HEK293 (cell line): Measurements from ENCODE around the gene ISOC2.

Experiments used
- ATF2 ChIP-seq: fragments of 450-650 bp; formaldehyde crosslinking; IDR thresholded peaks from 2 replicates; pipeline ENCODE4 v1.5.1; 2016; ENCODE audit warnings: missing biosample characterization, missing genetic modification characterization, low read depth
- BCL11A ChIP-seq: fragments of 450-650 bp; formaldehyde crosslinking; IDR thresholded peaks from 2 replicates; pipeline ENCODE4 v1.5.1; 2016; ENCODE audit warnings: low read depth, missing biosample characterization, missing genetic modification characterization
- GLIS1 ChIP-seq: fragments of 450-650 bp; formaldehyde crosslinking; IDR thresholded peaks from 2 replicates; pipeline ENCODE4 v1.5.1; 2016; ENCODE audit warnings: missing biosample characterization, missing genetic modification characterization
- GLIS2 ChIP-seq: fragments of 450-650 bp; formaldehyde crosslinking; IDR thresholded peaks from 2 replicates; pipeline ENCODE4 v1.5.1; 2016; ENCODE audit warnings: missing biosample characterization, missing genetic modification characterization
- HOXD13 ChIP-seq: sonication (generic); formaldehyde crosslinking; IDR thresholded peaks from 2 replicates; pipeline ENCODE4 v1.8.0; 2022; ENCODE audit warnings: missing genetic modification reagents, borderline replicate concordance
- INSM2 ChIP-seq: fragments of 450-650 bp; formaldehyde crosslinking; IDR thresholded peaks from 2 replicates; pipeline ENCODE4 v1.5.1; 2016; ENCODE audit warnings: missing biosample characterization, missing genetic modification characterization
- KLF10 ChIP-seq: fragments of 450-650 bp; IDR thresholded peaks from 2 replicates; pipeline ENCODE4 v1.5.1; 2018; ENCODE audit warnings: missing biosample characterization, mild to moderate bottlenecking, missing genetic modification characterization
- KLF17 ChIP-seq: fragments of 450-650 bp; formaldehyde crosslinking; IDR thresholded peaks from 2 replicates; pipeline ENCODE4 v1.5.1; 2016; ENCODE audit warnings: missing biosample characterization, missing genetic modification characterization
- OVOL3 ChIP-seq: fragments of 450-650 bp; formaldehyde crosslinking; IDR thresholded peaks from 2 replicates; pipeline ENCODE4 v1.5.1; 2016; ENCODE audit warnings: missing biosample characterization, missing genetic modification characterization
- PRDM4 ChIP-seq: fragments of 450-650 bp; formaldehyde crosslinking; IDR thresholded peaks from 2 replicates; pipeline ENCODE4 v1.5.1; 2017; ENCODE audit warnings: missing biosample characterization, missing genetic modification characterization
- PRDM6 ChIP-seq: fragments of 450-650 bp; formaldehyde crosslinking; IDR thresholded peaks from 2 replicates; pipeline ENCODE4 v1.5.1; 2017; ENCODE audit warnings: missing biosample characterization, missing genetic modification characterization
- SP2 ChIP-seq: fragments of 450-650 bp; formaldehyde crosslinking; IDR thresholded peaks from 2 replicates; pipeline ENCODE4 v1.5.1; 2016; ENCODE audit warnings: missing biosample characterization, missing genetic modification characterization
- ZBTB17 ChIP-seq: fragments of 450-650 bp; formaldehyde crosslinking; IDR thresholded peaks from 2 replicates; pipeline ENCODE4 v1.5.1; 2016; ENCODE audit warnings: missing biosample characterization, missing genetic modification characterization
- ZBTB8A ChIP-seq: fragments of 450-650 bp; formaldehyde crosslinking; IDR thresholded peaks from 2 replicates; pipeline ENCODE4 v1.5.1; 2016; ENCODE audit warnings: missing biosample characterization, missing genetic modification characterization
- ZFP69B ChIP-seq: fragments of 450-650 bp; formaldehyde crosslinking; IDR thresholded peaks from 2 replicates; pipeline ENCODE4 v1.5.1; 2016; ENCODE audit warnings: missing biosample characterization, missing genetic modification characterization
- ZNF121 ChIP-seq: fragments of 450-650 bp; formaldehyde crosslinking; IDR thresholded peaks from 2 replicates; pipeline ENCODE4 v1.5.1; 2016; ENCODE audit warnings: missing biosample characterization, missing genetic modification characterization
- ZNF223 ChIP-seq: fragments of 450-650 bp; formaldehyde crosslinking; IDR thresholded peaks from 2 replicates; pipeline ENCODE4 v1.5.1; 2016; ENCODE audit warnings: missing biosample characterization, missing genetic modification characterization
- ZNF248 ChIP-seq: fragments of 450-650 bp; formaldehyde crosslinking; IDR thresholded peaks from 2 replicates; pipeline ENCODE4 v1.5.1; 2017; ENCODE audit warnings: missing biosample characterization, missing genetic modification characterization
- ZNF324 ChIP-seq: fragments of 450-650 bp; formaldehyde crosslinking; IDR thresholded peaks from 2 replicates; pipeline ENCODE4 v1.5.1; 2016; ENCODE audit warnings: missing biosample characterization, missing genetic modification characterization
- ZNF335 ChIP-seq: fragments of 450-650 bp; formaldehyde crosslinking; conservative IDR thresholded peaks from 2 replicates; pipeline ENCODE4 v1.5.1; 2016; ENCODE audit warnings: missing biosample characterization, missing genetic modification characterization
- ZNF449 ChIP-seq: fragments of 450-650 bp; formaldehyde crosslinking; IDR thresholded peaks from 2 replicates; pipeline ENCODE4 v1.5.1; 2017; ENCODE audit warnings: missing biosample characterization, mild to moderate bottlenecking, missing genetic modification characterization, moderate library complexity
- ZNF513 ChIP-seq: fragments of 450-650 bp; IDR thresholded peaks from 2 replicates; pipeline ENCODE4 v1.5.1; 2018; ENCODE audit warnings: missing biosample characterization, missing genetic modification characterization
- ZNF623 ChIP-seq: fragments of 450-650 bp; formaldehyde crosslinking; IDR thresholded peaks from 2 replicates; pipeline ENCODE4 v1.5.1; 2016; ENCODE audit warnings: missing biosample characterization, missing genetic modification characterization
- ZNF768 ChIP-seq: fragments of 450-650 bp; formaldehyde crosslinking; IDR thresholded peaks from 2 replicates; pipeline ENCODE4 v1.5.1; 2018; ENCODE audit warnings: missing biosample characterization, mild to moderate bottlenecking, missing genetic modification characterization
- ZNF791 ChIP-seq: fragments of 450-650 bp; formaldehyde crosslinking; IDR thresholded peaks from 2 replicates; pipeline ENCODE4 v1.5.1; 2016; ENCODE audit warnings: missing biosample characterization, missing genetic modification characterization
- ZXDB ChIP-seq: fragments of 450-650 bp; formaldehyde crosslinking; IDR thresholded peaks from 2 replicates; pipeline ENCODE4 v1.5.1; 2016; ENCODE audit warnings: missing biosample characterization, missing genetic modification characterization

ISOC2 gene

GRCh38 chr19:55461259-55461973, at the start of gene ISOC2 (continued):
- TF ChIP-seq ATF2 (tag by site-specific recombination), result no peak
- TF ChIP-seq ZNF513 (tag by site-specific recombination), result no peak
- peak; percentile 77; the same call in 1 of the 2 replicates for TF ChIP-seq ZNF121 (tag by site-specific recombination)
- TF ChIP-seq OVOL3, result peak; percentile 50; the same call in 1 of the 2 replicates
- peak; percentile 83; the same call in 1 of the 2 replicates for TF ChIP-seq ZNF768 (tag by site-specific recombination)
- TF ChIP-seq GLIS1 (tag by site-specific recombination), result peak; percentile 98
- TF ChIP-seq SP2 (tag by site-specific recombination), result peak; percentile 100
- TF ChIP-seq ZFP69B (tag by site-specific recombination), result no peak
- TF ChIP-seq ZNF324 (tag by site-specific recombination), result peak; percentile 57; the same call in 1 of the 2 replicates
- TF ChIP-seq KLF17 (tag by site-specific recombination), result 0 out of 2 replicates have a peak, but pooled peaks have one; percentile 32
- no peak for TF ChIP-seq ZNF791 (tag by site-specific recombination)
- TF ChIP-seq ZBTB8A, result peak; percentile 50; the same call in 1 of the 2 replicates
- peak; percentile 79 for TF ChIP-seq KLF10
- peak; percentile 99 for TF ChIP-seq ZBTB17 (tag by site-specific recombination)
- no peak for TF ChIP-seq ZNF223 (tag by site-specific recombination)
- TF ChIP-seq ZNF248, result no peak
- TF ChIP-seq GLIS2 (tag by site-specific recombination), result peak; percentile 96
- TF ChIP-seq HOXD13, result no peak
- no peak for TF ChIP-seq INSM2 (tag by site-specific recombination)
- TF ChIP-seq BCL11A (tag by site-specific recombination), result peak; percentile 76
- peak; percentile 81 for TF ChIP-seq ZNF335
- peak; percentile 69 for TF ChIP-seq ZXDB (tag by site-specific recombination)
- TF ChIP-seq ZNF623, result 0 out of 2 replicates have a peak, but pooled peaks have one; percentile 3
- TF ChIP-seq PRDM6, result no peak
- peak; percentile 33 for TF ChIP-seq PRDM4
- TF ChIP-seq ZNF449 (tag by site-specific recombination), result no peak
